B cell (primary cell): Measurements from ENCODE around the gene INTS14. TPM values are rescaled to one million over a fixed set of nuclear protein-coding genes. Genes with fewer than 3 reads are reported as not detected.

Experiments used
- ATAC-seq: fragments of 200-7000 bp; cut with Tn5 transposase; one replicate; pipeline ENCODE4 v1.10.0; 2021; ENCODE audit warnings: low read depth, mild to moderate bottlenecking, moderate number of reproducible peaks, moderate library complexity
- CTCF ChIA-PET: fragments of 350-600 bp; sonication (Branson Sonifier 250); formaldehyde crosslinking; loops from one replicate; lab custom pipeline; 2021; ENCODE audit warnings: antibody characterized with exemption, inconsistent platforms; lab: Charles Lee
- POLR2A ChIA-PET: fragments of 350-600 bp; sonication (Branson Sonifier 250); formaldehyde crosslinking; loops from one replicate; lab custom pipeline; 2021; ENCODE audit warnings: antibody characterized with exemption; lab: Charles Lee
- DNase-seq: peaks from one replicate; pipeline ENCODE4 v3.0.0; 2013
- H2AFZ ChIP-seq: 2 replicates; pipeline ENCODE4 v1.6.1; 2012; ENCODE audit warnings: mild to moderate bottlenecking, low read depth, low read length; ENCODE audit not compliant: insufficient read depth, poor library complexity, severe bottlenecking
- H3K27ac ChIP-seq, 2 donors: 1 replicate in 1 of 2; 2 replicates in 1 of 2; pipeline ENCODE4 v1.5.1; 2012 to 2013; ENCODE audit warnings: low read length in 2 of 2, mild to moderate bottlenecking in 2 of 2, moderate library complexity in 1 of 2
- H3K27me3 ChIP-seq, 4 experiments: fragments of 200-600 bp in 1 of 4; sonication (generic) in 1 of 4; replicated peaks in 1 of 4; 1 replicate in 2 of 4; 2 replicates in 2 of 4; pipeline versions ENCODE4 v1.6.1 to v1.7.0; 2013 to 2016; ENCODE audit warnings: low read length in 3 of 4, mild to moderate bottlenecking in 2 of 4, mixed read lengths in 1 of 4, moderate library complexity in 1 of 4; ENCODE audit not compliant: insufficient read depth in 4 of 4, control insufficient read depth in 3 of 4; ENCODE audit errors: control extremely low read depth in 1 of 4
- H3K36me3 ChIP-seq, 2 experiments: replicated peaks in 1 of 2; 1 replicate in 1 of 2; 2 replicates in 1 of 2; pipeline versions ENCODE4 v1.6.1 to v1.7.1; 2013; ENCODE audit warnings: low read length in 1 of 2; ENCODE audit not compliant: insufficient read depth in 2 of 2, control insufficient read depth in 1 of 2; ENCODE audit errors: control extremely low read depth in 1 of 2, extremely low read depth in 1 of 2
- H3K4me1 ChIP-seq, 2 donors: fragments of 200-600 bp in 1 of 2; sonication (generic) in 1 of 2; 1 replicate in 1 of 2; 2 replicates in 1 of 2; pipeline versions ENCODE4 v1.5.1 to v1.6.1; 2013 to 2017; ENCODE audit warnings: low read length in 2 of 2; ENCODE audit not compliant: control insufficient read depth in 2 of 2, insufficient read depth in 2 of 2
- H3K4me2 ChIP-seq: replicated peaks from 2 replicates; pipeline ENCODE3; 2012; ENCODE audit warnings: mild to moderate bottlenecking, low read depth, low read length; ENCODE audit not compliant: poor library complexity, severe bottlenecking
- H3K4me3 ChIP-seq, 5 experiments: fragments of 200-600 bp in 1 of 5; sonication (generic) in 1 of 5; 1 replicate in 3 of 5; 2 replicates in 2 of 5; pipeline versions ENCODE4 v1.5.1 to v1.7.0; 2011 to 2016; ENCODE audit warnings: low read length in 4 of 5, mild to moderate bottlenecking in 4 of 5, low read depth in 2 of 5, control low read depth in 1 of 5, moderate library complexity in 1 of 5; ENCODE audit not compliant: insufficient read depth in 1 of 5; ENCODE audit errors: control extremely low read depth in 1 of 5, extremely low read depth in 1 of 5
- H3K79me2 ChIP-seq: fragments of 200-600 bp; sonication (generic); one replicate; pipeline ENCODE4 v1.6.0; 2016; ENCODE audit warnings: low read length; ENCODE audit not compliant: control insufficient read depth, insufficient read depth
- H3K9ac ChIP-seq: fragments of 200-600 bp; sonication (generic); 2 replicates; pipeline ENCODE4 v1.6.1; 2017; ENCODE audit warnings: mild to moderate bottlenecking, low read length, moderate library complexity
- H3K9me3 ChIP-seq, 3 donors: one replicate each; pipeline versions ENCODE4 v1.6.1 to v1.7.1; 2013; ENCODE audit warnings: low read length in 2 of 3; ENCODE audit not compliant: control insufficient read depth in 2 of 3, insufficient read depth in 1 of 3; ENCODE audit errors: control extremely low read depth in 1 of 3
- H4K20me1 ChIP-seq: 2 replicates; pipeline ENCODE4 v1.6.0; 2012; ENCODE audit warnings: mild to moderate bottlenecking, low read length; ENCODE audit not compliant: insufficient read depth, control insufficient read depth, poor library complexity, severe bottlenecking
- H3K27ac Mint-ChIP-seq: one replicate; pipeline ENCODE4 v1.8.0; 2021; ENCODE audit warnings: mixed read lengths
- H3K27me3 Mint-ChIP-seq: one replicate; pipeline ENCODE4 v1.8.0; 2021; ENCODE audit warnings: mixed read lengths
- H3K4me1 Mint-ChIP-seq: one replicate; pipeline ENCODE4 v1.8.0; 2021; ENCODE audit warnings: mixed read lengths
- H3K4me3 Mint-ChIP-seq: one replicate; pipeline ENCODE4 v1.8.0; 2021; ENCODE audit warnings: mixed read lengths
- H3K9me3 Mint-ChIP-seq: one replicate; pipeline ENCODE4 v1.8.0; 2022; ENCODE audit warnings: mixed read lengths; ENCODE audit not compliant: insufficient read depth
- EZH2 ChIP-seq: IDR thresholded peaks from 2 replicates; pipeline ENCODE4 v1.6.1; 2012; ENCODE audit warnings: borderline replicate concordance, low read depth, mild to moderate bottlenecking, moderate library complexity, low read length; ENCODE audit not compliant: insufficient read depth, poor library complexity, severe bottlenecking
- WGBS: methylation state at CpG from one replicate; pipeline ENCODE4 v1.1.5; 2013; ENCODE audit warnings: missing lambda C conversion rate; ENCODE audit not compliant: insufficient coverage; 5-methylcytosine and 5-hydroxymethylcytosine counted together
- intact Hi-C: fragments of 100-400 bp; cut with micrococcal nuclease; formaldehyde crosslinking; loops from one replicate; pipeline ENCODE4 v1.10.0; 2022
- polyA plus RNA-seq: library from polyadenylated mRNA; depleted of rRNA; stranded (reverse); fragments of >200 nt; gene quantifications from 2 replicates; pipeline ENCODE4 v1.2.3, GENCODE V29; 2012
- total RNA-seq, 2 donors: library from RNA; stranded (reverse); fragments of 120-200 nt in 1 of 2; gene quantifications; 1 replicate in 1 of 2; 2 replicates in 1 of 2; pipeline versions ENCODE4 v1.2.3 to v1.2.4, GENCODE V29; 2013 to 2022
- TF ChIP-seq, protein P1 (sequence below): fragments of 200-600 bp; IDR thresholded peaks from one replicate; pipeline ENCODE4 v1.8.0; 2022; ENCODE audit warnings: antibody characterized with exemption, mild to moderate bottlenecking

INTS14 gene
- total and polyA plus RNA-seq, 2 donors (not counting 1 experiment from before 2014, with no cell fraction given) = 19.3 to 39.0 TPM

DNA sequence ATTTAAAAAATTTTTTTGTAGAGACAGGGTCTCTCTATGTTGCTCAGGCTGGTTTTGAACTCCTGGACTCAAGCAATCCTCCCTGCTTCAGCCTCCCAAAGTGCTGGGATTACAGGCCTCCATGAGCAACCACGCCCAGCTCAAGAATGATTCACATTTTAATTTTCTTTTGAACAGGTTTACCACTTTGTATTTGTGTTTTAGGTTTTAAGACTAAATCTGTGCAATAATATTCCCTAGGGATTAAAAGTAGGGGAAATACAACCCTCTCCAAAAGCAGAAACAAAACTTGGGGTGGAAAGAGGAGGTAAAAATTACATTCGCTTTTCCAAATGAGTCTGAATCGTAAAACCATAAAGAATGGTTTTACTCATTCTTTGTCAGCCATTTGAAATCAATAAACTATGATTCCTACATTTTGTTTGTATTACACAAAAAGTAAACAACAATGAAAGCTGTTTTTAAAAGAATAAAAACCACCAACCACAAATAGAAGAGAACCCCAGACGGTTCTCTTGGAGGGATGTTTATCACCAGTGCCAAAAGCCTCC is 48.6 kb upstream of the INTS14 start:
- ChIA-PET CTCF (interaction anchor here (1.1 to 3.8 kb wide), 4 partner anchors 9 to 650 kb away, joined by 3 to 14 read pairs (median 4); no protein-coding TSS in a partner anchor), POLR2A (no interaction called here)
- Histone ChIP-seq H3K4me3 (no peak overlapping the region), H3K9ac (no peak overlapping the region), H3K4me1 (peaks cover 3 to 11% of the 10 kb centered on the region in 2 donors), H3K27me3 (no peaks in the 10 kb centered on the region), H3K36me3 (peaks cover 0 to 81% of the 10 kb centered on the region in 2 experiments), H3K79me2 (no peaks in the 10 kb centered on the region), H3K27ac (peak overlapping the region in 1 of 2 donors; percentile 27), H3K4me2 (no peak overlapping the region), H2AFZ (no peak overlapping the region), H3K9me3 (no peaks in the 10 kb centered on the region), H4K20me1 (no peaks in the 10 kb centered on the region)
- no peak for ATAC-seq
- no peak for DNase-seq
- TF ChIP-seq, protein P1, sequence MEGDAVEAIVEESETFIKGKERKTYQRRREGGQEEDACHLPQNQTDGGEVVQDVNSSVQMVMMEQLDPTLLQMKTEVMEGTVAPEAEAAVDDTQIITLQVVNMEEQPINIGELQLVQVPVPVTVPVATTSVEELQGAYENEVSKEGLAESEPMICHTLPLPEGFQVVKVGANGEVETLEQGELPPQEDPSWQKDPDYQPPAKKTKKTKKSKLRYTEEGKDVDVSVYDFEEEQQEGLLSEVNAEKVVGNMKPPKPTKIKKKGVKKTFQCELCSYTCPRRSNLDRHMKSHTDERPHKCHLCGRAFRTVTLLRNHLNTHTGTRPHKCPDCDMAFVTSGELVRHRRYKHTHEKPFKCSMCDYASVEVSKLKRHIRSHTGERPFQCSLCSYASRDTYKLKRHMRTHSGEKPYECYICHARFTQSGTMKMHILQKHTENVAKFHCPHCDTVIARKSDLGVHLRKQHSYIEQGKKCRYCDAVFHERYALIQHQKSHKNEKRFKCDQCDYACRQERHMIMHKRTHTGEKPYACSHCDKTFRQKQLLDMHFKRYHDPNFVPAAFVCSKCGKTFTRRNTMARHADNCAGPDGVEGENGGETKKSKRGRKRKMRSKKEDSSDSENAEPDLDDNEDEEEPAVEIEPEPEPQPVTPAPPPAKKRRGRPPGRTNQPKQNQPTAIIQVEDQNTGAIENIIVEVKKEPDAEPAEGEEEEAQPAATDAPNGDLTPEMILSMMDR = no peak
- no peak for TF ChIP-seq EZH2
- Mint-ChIP-seq H3K27me3 (no peaks in the 10 kb centered on the region), H3K4me1 (peaks cover 28% of the 10 kb centered on the region), H3K27ac (peak overlapping the region; percentile 71), H3K4me3 (no peak overlapping the region), H3K9me3 (no peaks in the 10 kb centered on the region)
- intact Hi-C loops = loop anchor here (5.0 to 10.0 kb wide), 2 partner anchors 48 to 75 kb away; no protein-coding TSS in a partner anchor
- no CpG with 5 or more reads among the region's 4 CpGs for WGBS

DNA sequence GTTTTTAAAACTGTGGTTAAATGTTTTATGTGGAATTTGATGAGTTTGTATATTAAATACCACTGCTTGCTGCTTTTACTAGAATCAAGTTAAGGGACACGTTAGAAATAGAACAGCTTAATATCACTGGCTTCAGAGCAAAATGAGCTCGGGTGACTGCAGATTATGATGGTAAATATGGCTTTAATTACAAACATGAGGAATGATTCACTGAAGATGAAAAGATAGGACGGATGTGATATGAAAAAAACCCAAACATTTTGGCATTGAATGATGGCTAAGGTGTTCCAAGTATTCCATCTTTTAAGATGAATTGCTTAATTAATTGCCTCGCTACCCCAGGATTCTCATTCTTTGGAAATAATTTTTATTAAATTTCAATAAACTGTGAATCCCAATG is 44.5 kb upstream of the INTS14 start:
- H4K20me1 ChIP-seq = no peaks in the 10 kb centered on the region
- TF ChIP-seq, protein P1 = no peak
- no peak for TF ChIP-seq EZH2
- no CpG with 5 or more reads among the region's 4 CpGs for WGBS
- H3K27me3 ChIP-seq = no peaks in the 10 kb centered on the region
- DNase-seq = no peak
- ATAC-seq = no peak
- Mint-ChIP-seq H3K4me1 (peaks cover 11% of the 10 kb centered on the region), H3K9me3 (no peaks in the 10 kb centered on the region), H3K4me3 (no peak overlapping the region), H3K27me3 (no peaks in the 10 kb centered on the region), H3K27ac (peak overlapping the region; percentile 37)
- H3K79me2 ChIP-seq = no peaks in the 10 kb centered on the region
- H3K4me2 ChIP-seq = no peak overlapping the region
- no peak overlapping the region for H3K9ac ChIP-seq
- intact Hi-C loops = no loop called here
- H2AFZ ChIP-seq = no peak overlapping the region
- no peak overlapping the region for H3K27ac ChIP-seq
- POLR2A ChIA-PET = no interaction called here
- peaks cover 0 to 4% of the 10 kb centered on the region in 2 donors for H3K4me1 ChIP-seq
- CTCF ChIA-PET = interaction anchor here (1.3 kb wide), 1 partner anchor 113 kb away, joined by 3 read pairs; no protein-coding TSS in a partner anchor
- no peaks in the 10 kb centered on the region for H3K9me3 ChIP-seq
- H3K4me3 ChIP-seq = no peak overlapping the region
- H3K36me3 ChIP-seq = peaks cover 0 to 70% of the 10 kb centered on the region in 2 experiments
